Transverse colon (tissue), 3 donors: ENCODE data around the gene AREL1.

Source experiments
- CTCF ChIP-seq, 5 experiments: fragments of 200-600 bp in 3 of 5; fragments of 450-650 bp in 2 of 5; sonication (generic) in 3 of 5; IDR thresholded peaks; 1 replicate in 2 of 5; 2 replicates in 3 of 5; pipeline ENCODE4 v1.5.1; 2016 to 2017; ENCODE audit warnings: antibody characterized with exemption in 5 of 5, inconsistent platforms in 3 of 5, mild to moderate bottlenecking in 2 of 5, moderate library complexity in 1 of 5
- POLR2A ChIP-seq: fragments of 450-650 bp; IDR thresholded peaks from one replicate; pipeline ENCODE4 v1.6.1; 2016; ENCODE audit warnings: antibody characterized with exemption, mild to moderate bottlenecking, moderate library complexity

GRCh38 chr14:74669846-74670245 lies 43.0 kb downstream of the AREL1 start:
- no peak for TF ChIP-seq POLR2A
- TF ChIP-seq CTCF (IDR thresholded peaks at IDR 0.05), result no peak
